ENCODE measurements around the gene SUMF1.
A peak's percentile ranks its signal among the peaks of the same experiment; 100 is the strongest.

The SUMF1 gene

GRCh38 chr3:4466741-4467521 is at the start of gene SUMF1:
TSS of gene SUMF1 (minus strand) at chr3:4467269. CDS start at chr3:4467245, 24 bp downstream.
- peak; percentile 78 for DNase-seq

GRCh38 chr3:4515916-4516579 is 49.0 kb upstream of the SUMF1 start:
- DNase-seq, result no peak

GRCh38 chr3:4514916-4515315 is 47.8 kb upstream of the SUMF1 start:
- no peak for DNase-seq

DNA sequence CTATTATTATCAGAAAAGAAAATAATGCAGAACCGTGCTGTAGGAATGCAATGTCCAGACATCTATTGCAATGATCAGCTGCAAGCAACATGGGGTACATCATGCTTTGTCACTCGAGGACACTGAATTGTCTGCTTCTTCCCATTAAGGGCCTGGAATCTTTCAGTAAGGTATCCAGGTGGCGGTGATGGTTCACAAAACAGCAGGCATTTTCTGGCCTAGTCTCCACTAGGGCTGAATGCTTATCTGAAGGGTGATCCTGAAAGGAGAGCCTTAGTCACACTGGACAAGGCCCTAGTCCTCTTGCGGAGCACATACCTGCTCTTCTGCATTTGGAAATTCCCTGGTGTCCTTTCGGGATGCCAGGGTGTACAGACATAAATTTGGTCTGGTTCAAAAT is 47.3 kb upstream of the SUMF1 start:
- no peak for DNase-seq

GRCh38 chr3:4512895-4513616 is 46.0 kb upstream of the SUMF1 start:
- DNase-seq, result no peak

GRCh38 chr3:4511491-4512262 is 44.6 kb upstream of the SUMF1 start:
- no peak for DNase-seq

DNA sequence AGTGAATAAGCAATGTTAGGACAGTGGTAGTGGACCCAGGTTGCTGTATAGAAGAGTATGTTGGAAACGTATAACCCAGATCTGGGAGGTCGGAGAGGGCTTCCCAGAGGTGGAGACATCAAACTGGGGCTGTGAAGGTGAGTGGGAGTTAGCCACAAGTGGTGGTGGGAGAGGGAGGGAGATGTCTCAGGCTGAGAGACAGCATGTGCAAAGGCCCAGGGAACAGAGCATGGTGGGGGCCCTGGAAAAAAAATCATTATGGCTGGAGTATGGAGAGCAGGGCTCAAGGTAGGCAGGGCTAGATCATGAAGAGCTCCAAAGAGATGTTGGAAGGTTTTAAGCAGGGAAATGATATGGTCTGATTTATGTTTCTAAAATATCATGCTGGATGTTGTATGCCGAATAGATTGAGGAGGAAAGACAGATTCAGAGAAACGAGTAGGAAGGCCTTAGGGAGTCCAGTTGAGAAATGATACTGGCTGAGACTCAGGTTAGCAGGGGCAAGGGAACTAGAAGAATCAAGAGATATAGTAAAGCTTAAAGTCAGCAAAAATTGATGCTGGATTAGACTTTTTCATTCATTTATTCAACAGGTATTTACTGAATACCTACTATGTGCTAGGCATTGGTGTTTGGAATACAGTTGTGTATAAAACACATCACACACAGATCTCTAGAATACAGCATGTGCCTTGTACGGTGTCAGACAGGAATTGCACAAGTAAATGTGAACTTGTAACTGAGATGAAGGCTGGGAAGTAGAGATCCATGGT is 43.1 kb upstream of the SUMF1 start:
- no peak for DNase-seq

- DNase-seq, result no peak
These were observed 42.0 kb upstream of the SUMF1 start for GRCh38 chr3:4509043-4509442.

- no peak for DNase-seq
These were observed 41.2 kb upstream of the SUMF1 start for GRCh38 chr3:4508048-4508981.

DNA sequence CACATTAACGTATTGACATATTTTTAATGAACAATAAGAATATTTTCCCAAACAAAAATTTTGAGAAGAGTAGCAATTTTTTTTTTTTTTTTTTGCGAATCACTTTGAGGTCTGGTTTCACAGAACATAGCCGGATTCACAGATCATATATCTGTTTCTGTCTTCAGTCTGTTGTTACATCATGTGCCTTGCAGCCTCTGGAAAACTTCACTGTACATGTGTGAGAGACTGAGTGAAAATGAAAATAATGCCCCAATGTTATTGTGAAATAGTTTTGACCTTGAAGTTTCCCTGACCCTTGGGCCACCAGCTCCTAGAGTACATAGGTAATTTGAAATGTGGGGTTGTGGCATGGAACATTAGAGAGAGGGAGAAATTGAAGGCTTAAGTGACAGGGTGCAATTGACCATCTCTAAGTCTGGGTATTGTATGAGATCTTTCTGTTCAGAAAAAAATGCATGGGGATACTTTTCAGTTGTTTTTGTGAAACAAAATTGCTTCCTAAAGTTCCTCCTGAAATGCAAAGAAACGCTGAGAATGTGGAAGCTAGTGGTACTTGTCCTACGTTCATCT is 40.0 kb upstream of the SUMF1 start:
- no peak for DNase-seq

DNA sequence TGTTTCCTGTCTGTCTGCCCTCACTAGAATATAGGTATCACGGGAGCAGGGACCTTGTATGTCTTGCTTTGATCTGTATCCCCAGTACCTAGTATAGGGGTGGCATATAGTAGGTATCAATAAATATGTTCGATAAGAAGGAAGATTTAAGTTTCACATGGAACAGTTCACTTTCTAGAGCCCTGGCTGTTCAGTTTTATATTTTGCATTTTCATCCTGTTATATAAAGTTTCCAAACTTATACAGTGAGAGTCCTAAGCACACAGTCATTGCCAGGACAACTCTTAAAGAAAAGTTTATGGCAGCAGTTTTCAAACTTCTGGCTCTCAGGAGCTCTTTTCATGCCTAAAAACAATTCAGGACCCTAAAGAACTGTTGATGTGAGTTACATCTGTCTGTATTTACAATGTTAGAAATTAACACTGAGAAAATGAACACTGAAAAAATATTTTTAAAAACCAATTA is 39.5 kb upstream of the SUMF1 start:
- DNase-seq, result no peak

- DNase-seq, result no peak
These were observed 38.9 kb upstream of the SUMF1 start for GRCh38 chr3:4505688-4506558.

GRCh38 chr3:4504340-4505261 is 37.5 kb upstream of the SUMF1 start:
- DNase-seq, result peak; percentile 7

GRCh38 chr3:4503050-4503449 is 36.0 kb upstream of the SUMF1 start:
- no peak for DNase-seq

- DNase-seq, result no peak
These were observed 34.9 kb upstream of the SUMF1 start for GRCh38 chr3:4501927-4502326.

DNA sequence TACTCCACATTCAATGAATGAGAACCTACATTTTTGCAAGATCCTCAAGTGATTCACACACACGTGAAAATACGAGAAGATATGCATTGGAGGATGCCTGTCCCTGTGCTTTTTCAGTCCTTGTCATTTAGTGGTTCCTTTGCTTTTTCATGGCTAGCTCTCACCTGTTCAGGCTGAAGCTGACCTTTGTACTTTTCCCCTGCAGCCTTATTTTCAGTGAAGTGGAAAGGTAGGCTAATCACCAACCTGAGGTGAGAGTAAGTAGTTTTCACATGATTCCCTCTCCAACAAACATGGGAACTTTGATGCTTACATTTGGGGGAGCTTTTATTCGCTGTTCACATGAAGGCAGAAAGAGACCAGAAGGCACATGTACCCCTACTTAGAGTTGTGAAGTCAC is 34.4 kb upstream of the SUMF1 start:
- DNase-seq, result no peak

GRCh38 chr3:4498446-4498845 is 31.4 kb upstream of the SUMF1 start:
- DNase-seq, result no peak

GRCh38 chr3:4497843-4498324 is 30.8 kb upstream of the SUMF1 start:
- no peak for DNase-seq
